ENCODE measurements around the gene FOLR1.

DNA sequence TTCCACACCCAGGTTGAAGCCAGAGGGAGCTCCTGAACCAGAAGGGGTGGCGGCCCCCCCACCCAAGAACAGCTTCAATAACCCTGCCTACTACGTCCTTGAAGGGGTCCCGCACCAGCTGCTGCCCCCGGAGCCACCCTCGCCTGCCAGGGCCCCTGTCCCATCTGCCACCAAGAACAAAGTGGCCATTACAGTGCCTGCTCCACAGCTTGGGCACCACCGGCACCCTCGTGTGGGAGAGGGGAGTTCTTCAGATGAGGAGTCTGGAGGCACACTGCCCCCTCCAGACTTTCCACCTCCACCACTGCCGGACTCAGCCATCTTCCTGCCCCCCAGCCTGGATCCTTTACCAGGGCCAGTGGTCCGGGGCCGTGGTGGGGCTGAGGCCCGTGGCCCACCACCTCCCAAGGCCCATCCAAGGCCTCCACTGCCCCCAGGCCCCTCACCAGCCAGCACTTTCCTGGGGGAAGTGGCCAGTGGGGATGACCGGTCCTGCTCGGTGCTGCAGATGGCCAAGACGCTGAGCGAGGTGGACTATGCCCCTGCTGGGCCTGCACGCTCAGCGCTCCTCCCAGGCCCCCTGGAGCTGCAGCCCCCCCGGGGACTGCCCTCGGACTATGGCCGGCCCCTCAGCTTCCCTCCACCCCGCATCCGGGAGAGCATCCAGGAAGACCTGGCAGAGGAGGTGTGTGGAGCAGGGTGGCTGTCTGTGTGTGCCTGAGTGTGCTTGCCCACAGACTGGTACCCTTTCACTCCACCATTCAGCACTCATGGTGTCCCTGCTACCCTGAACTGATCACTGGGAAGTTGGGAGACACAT lies 45.4 kb downstream of the FOLR1 start:
- TF ChIP-seq, protein P1, sequence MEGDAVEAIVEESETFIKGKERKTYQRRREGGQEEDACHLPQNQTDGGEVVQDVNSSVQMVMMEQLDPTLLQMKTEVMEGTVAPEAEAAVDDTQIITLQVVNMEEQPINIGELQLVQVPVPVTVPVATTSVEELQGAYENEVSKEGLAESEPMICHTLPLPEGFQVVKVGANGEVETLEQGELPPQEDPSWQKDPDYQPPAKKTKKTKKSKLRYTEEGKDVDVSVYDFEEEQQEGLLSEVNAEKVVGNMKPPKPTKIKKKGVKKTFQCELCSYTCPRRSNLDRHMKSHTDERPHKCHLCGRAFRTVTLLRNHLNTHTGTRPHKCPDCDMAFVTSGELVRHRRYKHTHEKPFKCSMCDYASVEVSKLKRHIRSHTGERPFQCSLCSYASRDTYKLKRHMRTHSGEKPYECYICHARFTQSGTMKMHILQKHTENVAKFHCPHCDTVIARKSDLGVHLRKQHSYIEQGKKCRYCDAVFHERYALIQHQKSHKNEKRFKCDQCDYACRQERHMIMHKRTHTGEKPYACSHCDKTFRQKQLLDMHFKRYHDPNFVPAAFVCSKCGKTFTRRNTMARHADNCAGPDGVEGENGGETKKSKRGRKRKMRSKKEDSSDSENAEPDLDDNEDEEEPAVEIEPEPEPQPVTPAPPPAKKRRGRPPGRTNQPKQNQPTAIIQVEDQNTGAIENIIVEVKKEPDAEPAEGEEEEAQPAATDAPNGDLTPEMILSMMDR (IDR thresholded peaks at IDR 0.05), result no peak
- TF ChIP-seq POLR2A (IDR thresholded peaks at IDR 0.05), result no peak
